Hippocampal formation (tissue), 2 donors: ENCODE data around the gene SMC5.
A peak's percentile ranks its signal among the peaks of the same experiment; 100 is the strongest.
"Not testable (repeated sequence)": the region's sequence is repeated elsewhere in the genome, so short reads cannot be mapped to it uniquely, and the experiment has no call there.

ENCODE experiments used
- DNase-seq, 2 donors: peaks; one replicate each; lab custom pipeline; 2025; lab: John Stamatoyannopoulos, UW

SMC5 gene

GRCh38 chr9:70258692-70259511 lies at the start of gene SMC5:
Gene SMC5 (plus strand): TSS chr9:70258978. CDS start chr9:70259079, 101 bp downstream.
- DNase-seq, result peak; percentile 82 to 88

GRCh38 chr9:70217029-70217428 lies 41.7 kb upstream of the SMC5 start:
- no peak for DNase-seq

GRCh38 chr9:70218767-70219166 lies 40.0 kb upstream of the SMC5 start:
- no peak for DNase-seq

- DNase-seq, result no peak
These were observed 38.6 kb upstream of the SMC5 start for GRCh38 chr9:70220216-70220615.

- no peak for DNase-seq
These were observed 36.4 kb upstream of the SMC5 start for GRCh38 chr9:70222354-70222753.

- no peak for DNase-seq
These were observed 30.7 kb upstream of the SMC5 start for GRCh38 chr9:70228118-70228517.

GRCh38 chr9:70228611-70229010 lies 30.2 kb upstream of the SMC5 start:
- DNase-seq, result no peak

GRCh38 chr9:70229026-70229425 lies 29.8 kb upstream of the SMC5 start:
- DNase-seq, result no peak

- DNase-seq, result peak in 1 of 2 donors; percentile 16
These were observed 29.2 kb upstream of the SMC5 start for GRCh38 chr9:70229579-70229978.

- DNase-seq, result no peak
These were observed 26.3 kb upstream of the SMC5 start for GRCh38 chr9:70232476-70232875.

- DNase-seq, result not testable (repeated sequence)
These were observed 24.6 kb upstream of the SMC5 start for GRCh38 chr9:70234208-70234607.

- not testable (repeated sequence) for DNase-seq
These were observed 12.8 kb upstream of the SMC5 start for GRCh38 chr9:70245952-70246351.

GRCh38 chr9:70250221-70250620 lies 8.6 kb upstream of the SMC5 start:
- DNase-seq, result no peak

- no peak for DNase-seq
These were observed 3.3 kb upstream of the SMC5 start for GRCh38 chr9:70255486-70255885.

- DNase-seq, result no peak
These were observed 2.6 kb upstream of the SMC5 start for GRCh38 chr9:70256123-70256551.

- no peak for DNase-seq
These were observed 1.3 kb upstream of the SMC5 start for GRCh38 chr9:70257502-70257901.

GRCh38 chr9:70257991-70258691 lies 637 bp upstream of the SMC5 start:
- DNase-seq, result peak; percentile 43 to 53

- no peak for DNase-seq
These were observed 679 bp downstream of the SMC5 start for GRCh38 chr9:70259512-70259802.

GRCh38 chr9:70260007-70260443 lies 1.2 kb downstream of the SMC5 start:
- no peak for DNase-seq

GRCh38 chr9:70260606-70261005 lies 1.8 kb downstream of the SMC5 start:
- no peak for DNase-seq

GRCh38 chr9:70261131-70261870 lies 2.5 kb downstream of the SMC5 start:
- DNase-seq, result no peak

- no peak for DNase-seq
These were observed 3.6 kb downstream of the SMC5 start for GRCh38 chr9:70262366-70262765.

GRCh38 chr9:70262948-70263347 lies 4.2 kb downstream of the SMC5 start:
- no peak for DNase-seq
